Liver (tissue), 3 donors: ENCODE data around the gene SIRPA.

Experiments used
- RXRA ChIP-seq, 2 donors: IDR thresholded peaks; 2 replicates each; pipeline ENCODE4 v1.6.1; 2017 to 2018; ENCODE audit warnings: antibody characterized with exemption in 2 of 2, mild to moderate bottlenecking in 1 of 2
- SP1 ChIP-seq: IDR thresholded peaks from 2 replicates; pipeline ENCODE4 v1.6.1; 2018; ENCODE audit warnings: antibody characterized with exemption, mild to moderate bottlenecking
- YY1 ChIP-seq: IDR thresholded peaks from 2 replicates; pipeline ENCODE4 v1.6.1; 2016; ENCODE audit warnings: antibody characterized with exemption, mild to moderate bottlenecking
- TF ChIP-seq, protein P1 (sequence below): fragments of 150-350 bp; IDR thresholded peaks from 2 replicates; pipeline ENCODE4 v1.5.1; 2017; ENCODE audit warnings: improper control_type of control experiment, low read depth, low read length; ENCODE audit not compliant: missing input control
- TF ChIP-seq, protein P2 (sequence below): IDR thresholded peaks from 2 replicates; pipeline ENCODE4 v1.6.1; 2016; ENCODE audit warnings: antibody characterized with exemption, mild to moderate bottlenecking
- donor health status: healthy.
- donor health status: healthy.

DNA sequence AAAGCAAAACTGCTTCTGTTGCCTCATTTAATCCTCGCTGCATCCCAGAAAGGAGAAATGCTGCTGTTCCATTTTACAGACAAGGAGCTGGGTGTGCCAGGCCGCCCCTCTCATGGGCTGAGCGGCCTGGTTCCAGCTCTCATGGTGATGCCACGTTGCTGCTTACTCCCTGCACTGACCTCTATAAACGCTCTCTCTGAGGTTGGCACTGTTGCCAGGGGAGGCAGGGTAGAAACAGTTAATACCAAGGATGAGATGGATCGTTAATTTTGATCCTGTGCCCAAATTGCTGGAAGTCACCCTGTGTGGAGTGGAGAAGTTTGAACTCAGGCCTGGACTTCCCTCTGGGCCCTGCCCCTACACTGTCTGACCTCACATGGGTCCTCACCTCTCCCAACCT, 25.6 kb downstream of the SIRPA start:
- TF ChIP-seq, protein P1, sequence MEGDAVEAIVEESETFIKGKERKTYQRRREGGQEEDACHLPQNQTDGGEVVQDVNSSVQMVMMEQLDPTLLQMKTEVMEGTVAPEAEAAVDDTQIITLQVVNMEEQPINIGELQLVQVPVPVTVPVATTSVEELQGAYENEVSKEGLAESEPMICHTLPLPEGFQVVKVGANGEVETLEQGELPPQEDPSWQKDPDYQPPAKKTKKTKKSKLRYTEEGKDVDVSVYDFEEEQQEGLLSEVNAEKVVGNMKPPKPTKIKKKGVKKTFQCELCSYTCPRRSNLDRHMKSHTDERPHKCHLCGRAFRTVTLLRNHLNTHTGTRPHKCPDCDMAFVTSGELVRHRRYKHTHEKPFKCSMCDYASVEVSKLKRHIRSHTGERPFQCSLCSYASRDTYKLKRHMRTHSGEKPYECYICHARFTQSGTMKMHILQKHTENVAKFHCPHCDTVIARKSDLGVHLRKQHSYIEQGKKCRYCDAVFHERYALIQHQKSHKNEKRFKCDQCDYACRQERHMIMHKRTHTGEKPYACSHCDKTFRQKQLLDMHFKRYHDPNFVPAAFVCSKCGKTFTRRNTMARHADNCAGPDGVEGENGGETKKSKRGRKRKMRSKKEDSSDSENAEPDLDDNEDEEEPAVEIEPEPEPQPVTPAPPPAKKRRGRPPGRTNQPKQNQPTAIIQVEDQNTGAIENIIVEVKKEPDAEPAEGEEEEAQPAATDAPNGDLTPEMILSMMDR = no peak
- TF ChIP-seq RXRA (IDR thresholded peaks at IDR 0.05) = no peak
- TF ChIP-seq, protein P2, sequence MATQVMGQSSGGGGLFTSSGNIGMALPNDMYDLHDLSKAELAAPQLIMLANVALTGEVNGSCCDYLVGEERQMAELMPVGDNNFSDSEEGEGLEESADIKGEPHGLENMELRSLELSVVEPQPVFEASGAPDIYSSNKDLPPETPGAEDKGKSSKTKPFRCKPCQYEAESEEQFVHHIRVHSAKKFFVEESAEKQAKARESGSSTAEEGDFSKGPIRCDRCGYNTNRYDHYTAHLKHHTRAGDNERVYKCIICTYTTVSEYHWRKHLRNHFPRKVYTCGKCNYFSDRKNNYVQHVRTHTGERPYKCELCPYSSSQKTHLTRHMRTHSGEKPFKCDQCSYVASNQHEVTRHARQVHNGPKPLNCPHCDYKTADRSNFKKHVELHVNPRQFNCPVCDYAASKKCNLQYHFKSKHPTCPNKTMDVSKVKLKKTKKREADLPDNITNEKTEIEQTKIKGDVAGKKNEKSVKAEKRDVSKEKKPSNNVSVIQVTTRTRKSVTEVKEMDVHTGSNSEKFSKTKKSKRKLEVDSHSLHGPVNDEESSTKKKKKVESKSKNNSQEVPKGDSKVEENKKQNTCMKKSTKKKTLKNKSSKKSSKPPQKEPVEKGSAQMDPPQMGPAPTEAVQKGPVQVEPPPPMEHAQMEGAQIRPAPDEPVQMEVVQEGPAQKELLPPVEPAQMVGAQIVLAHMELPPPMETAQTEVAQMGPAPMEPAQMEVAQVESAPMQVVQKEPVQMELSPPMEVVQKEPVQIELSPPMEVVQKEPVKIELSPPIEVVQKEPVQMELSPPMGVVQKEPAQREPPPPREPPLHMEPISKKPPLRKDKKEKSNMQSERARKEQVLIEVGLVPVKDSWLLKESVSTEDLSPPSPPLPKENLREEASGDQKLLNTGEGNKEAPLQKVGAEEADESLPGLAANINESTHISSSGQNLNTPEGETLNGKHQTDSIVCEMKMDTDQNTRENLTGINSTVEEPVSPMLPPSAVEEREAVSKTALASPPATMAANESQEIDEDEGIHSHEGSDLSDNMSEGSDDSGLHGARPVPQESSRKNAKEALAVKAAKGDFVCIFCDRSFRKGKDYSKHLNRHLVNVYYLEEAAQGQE = no peak
- TF ChIP-seq YY1 = no peak
- no peak for TF ChIP-seq SP1
